Renal cortex interstitium (tissue), 11 donors: ENCODE data around the gene SH3RF2. TPM values are rescaled to one million over a fixed set of nuclear protein-coding genes. Genes with fewer than 3 reads are reported as not detected.
"Not testable (repeated sequence)": the region's sequence is repeated elsewhere in the genome, so short reads cannot be mapped to it uniquely, and the experiment has no call there.

Experiments
- DNase-seq, 11 donors: peaks; one replicate each; pipeline ENCODE4 v3.0.0-alpha.2; 2013; ENCODE audit warnings: low read depth in 9 of 11, low spot score in 4 of 11; ENCODE audit errors: extremely low read depth in 1 of 11
- polyA plus RNA-seq, 3 donors: library from polyadenylated mRNA; unstranded; fragments of 120-200 nt; gene quantifications; one replicate each; pipeline ENCODE4 v1.2.1, GENCODE V29; 2013; ENCODE audit not compliant: insufficient read length in 3 of 3

SH3RF2 gene
- polyA plus RNA-seq, 3 donors, result 4.6 to 5.9 (median 5.2) TPM

GRCh38 chr5:146091881-146092280 is 155.5 kb downstream of the SH3RF2 start:
- no peak for DNase-seq

DNA sequence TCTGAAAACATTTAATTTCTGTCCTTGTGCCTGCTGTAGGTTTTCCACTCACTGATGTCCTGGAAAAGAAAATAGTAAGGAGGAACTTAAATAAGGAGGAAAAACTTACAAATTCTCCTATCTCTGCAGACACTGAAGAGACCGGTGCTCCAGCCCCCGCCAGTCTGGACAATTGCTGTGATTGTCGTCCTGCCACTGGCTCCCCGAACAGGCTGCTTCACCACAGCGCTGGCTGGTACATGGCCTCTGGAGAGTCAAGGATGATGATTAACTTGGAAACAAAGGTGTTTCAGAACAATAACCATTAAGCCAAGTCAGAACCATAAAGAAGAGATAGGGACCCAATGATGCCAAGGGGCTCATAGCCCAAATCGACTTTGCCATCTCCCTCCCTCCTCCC is 161.7 kb downstream of the SH3RF2 start:
- no peak for DNase-seq

DNA sequence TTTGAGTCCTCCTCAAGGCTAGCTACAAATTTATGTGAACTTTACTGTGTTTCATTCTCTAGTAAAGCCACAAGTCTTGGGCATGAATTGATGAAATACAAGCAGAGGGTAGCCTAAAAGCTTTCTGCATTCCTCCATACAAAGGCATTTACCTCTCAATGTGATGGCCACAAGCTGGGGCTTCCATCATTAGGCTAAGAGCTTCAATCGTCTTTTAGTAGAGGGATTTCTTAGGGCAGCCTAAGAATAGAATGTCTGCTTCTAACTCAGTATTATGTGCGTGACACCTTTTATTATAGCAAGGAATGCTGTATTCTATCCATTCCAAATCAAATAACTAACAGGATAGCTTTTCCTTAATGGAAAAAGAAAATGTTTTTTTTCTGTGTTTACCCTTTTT is 165.3 kb downstream of the SH3RF2 start:
- no peak for DNase-seq

- DNase-seq, result no peak
Measured at GRCh38 chr5:146103594-146103993, 167.2 kb downstream of the SH3RF2 start.

DNA sequence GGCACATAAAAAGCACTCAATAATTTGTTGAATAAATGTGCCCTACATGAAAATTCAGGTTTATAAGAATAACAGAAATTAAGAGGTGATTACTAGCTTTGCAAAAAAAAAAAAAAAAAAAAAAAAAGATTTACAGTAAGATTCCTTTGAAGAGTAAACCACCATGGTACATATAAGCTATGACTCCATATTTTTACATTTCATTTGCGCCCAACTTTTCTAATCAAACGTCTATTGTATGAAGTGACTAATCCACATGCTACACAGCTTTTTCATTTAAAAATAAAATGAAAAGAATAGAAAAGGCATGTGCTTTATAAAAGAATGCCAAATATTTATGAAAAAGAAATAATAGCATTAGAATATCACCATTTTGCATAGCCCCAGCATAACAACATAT is 169.1 kb downstream of the SH3RF2 start, which contains the start of gene PLAC8L1:
Gene PLAC8L1, minus strand, starts transcription at position 101 of the 400 bp plus-strand sequence. CDS start 1,266 bp downstream, outside the sequence.
- DNase-seq, result no peak

- DNase-seq, result no peak
Measured at GRCh38 chr5:146107901-146108300, 171.5 kb downstream of the SH3RF2 start.

GRCh38 chr5:146108870-146109269 is 172.5 kb downstream of the SH3RF2 start:
- not testable (repeated sequence) for DNase-seq

DNA sequence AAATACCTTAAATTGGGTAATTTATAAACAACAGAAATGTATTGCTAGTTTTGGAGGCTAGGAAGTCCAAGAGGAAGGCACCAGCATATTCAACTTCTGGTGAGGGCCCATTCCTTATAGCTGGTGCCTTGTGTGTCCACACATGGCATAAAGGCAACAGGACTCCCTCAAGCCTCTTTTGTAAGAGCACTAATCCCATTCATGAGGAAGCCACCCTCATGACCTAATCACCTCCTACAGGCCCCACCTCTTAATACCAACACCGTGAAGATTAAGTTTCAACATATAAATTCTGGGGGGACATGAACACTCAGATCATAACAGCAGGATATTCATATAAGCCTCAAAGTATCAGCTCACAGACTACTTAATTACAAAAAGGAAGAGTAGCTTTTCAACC is 173.0 kb downstream of the SH3RF2 start:
- DNase-seq, result no peak

GRCh38 chr5:146111409-146111808 is 175.0 kb downstream of the SH3RF2 start:
- no peak for DNase-seq

DNA sequence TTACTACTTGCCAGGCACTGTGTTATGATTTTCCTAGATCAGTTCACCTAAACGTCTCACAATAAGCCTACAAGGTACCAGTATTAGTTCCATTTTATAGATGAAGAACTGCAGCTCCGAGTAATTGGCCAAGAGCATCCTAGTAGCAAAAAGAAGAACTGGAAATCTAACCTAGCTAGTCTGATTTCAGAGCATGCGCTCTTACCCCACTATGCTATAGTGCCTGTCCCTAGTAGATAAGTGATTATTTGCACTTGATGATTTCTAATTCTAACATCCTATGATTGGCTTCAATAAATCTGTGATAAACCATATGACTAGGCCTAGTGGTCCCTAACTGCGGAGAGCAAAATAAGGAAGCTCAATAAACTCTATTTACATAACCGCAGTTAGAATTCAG is 176.1 kb downstream of the SH3RF2 start:
- no peak for DNase-seq

Other genes starting within 250 kb of the SH3RF2 start
- 10 to 100 TPM in 1 of 3 donors, 1 to 10 TPM in 2; 7.2 to 10.4 (median 9.2) TPM for gene PRELID2, start 101.2 kb upstream of the SH3RF2 start, polyA plus RNA-seq
- not detected for gene GRXCR2, start 63.6 kb upstream of the SH3RF2 start, polyA plus RNA-seq
- 1 to 10 TPM in 2 of 3 donors, under 1 TPM in 1; 0.76 to 1.1 (median 1.0) TPM for gene PLAC8L1, start 169.0 kb downstream of the SH3RF2 start, polyA plus RNA-seq
- gene LARS1, start 246.1 kb downstream of the SH3RF2 start, polyA plus RNA-seq, result 100 to 1,000 TPM; 134 to 157 (median 134) TPM